NCI-H69 (cell line): ENCODE data around the gene TM9SF2.
A peak's percentile ranks its signal among the peaks of the same experiment; 100 is the strongest.
"Not testable (repeated sequence)": the region's sequence is repeated elsewhere in the genome, so short reads cannot be mapped to it uniquely, and the experiment has no call there.

Experiments
- DNase-seq: peaks from one replicate; lab custom pipeline; 2025; lab: John Stamatoyannopoulos, UW

The TM9SF2 gene

DNA sequence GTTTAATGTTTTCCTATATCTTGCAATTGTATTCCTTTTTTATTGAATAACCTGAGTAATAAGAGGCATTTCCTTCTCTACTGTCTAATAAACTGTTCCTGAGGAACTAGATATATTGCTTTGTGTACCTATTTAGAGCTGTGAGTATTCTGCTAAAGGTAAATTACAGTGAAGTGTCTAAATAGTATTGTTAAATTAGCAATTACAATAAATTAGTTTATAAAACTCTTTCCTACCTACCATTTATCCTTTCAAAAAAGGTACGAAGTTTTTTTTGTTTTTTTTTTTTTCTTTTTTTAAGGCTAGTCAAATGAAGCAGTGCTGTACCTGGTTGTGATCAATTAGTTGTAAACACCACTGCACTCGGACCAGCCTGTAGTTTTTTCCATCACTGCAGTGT, 34.8 kb downstream of the TM9SF2 start:
- no peak for DNase-seq

GRCh38 chr13:99540530-99540929, 39.3 kb downstream of the TM9SF2 start:
- no peak for DNase-seq

- no peak for DNase-seq
Observed at GRCh38 chr13:99542788-99543406, 41.6 kb downstream of the TM9SF2 start.

- DNase-seq, result no peak
Observed at GRCh38 chr13:99545361-99545760, 44.1 kb downstream of the TM9SF2 start.

GRCh38 chr13:99545979-99546378, 44.7 kb downstream of the TM9SF2 start:
- DNase-seq, result no peak

DNA sequence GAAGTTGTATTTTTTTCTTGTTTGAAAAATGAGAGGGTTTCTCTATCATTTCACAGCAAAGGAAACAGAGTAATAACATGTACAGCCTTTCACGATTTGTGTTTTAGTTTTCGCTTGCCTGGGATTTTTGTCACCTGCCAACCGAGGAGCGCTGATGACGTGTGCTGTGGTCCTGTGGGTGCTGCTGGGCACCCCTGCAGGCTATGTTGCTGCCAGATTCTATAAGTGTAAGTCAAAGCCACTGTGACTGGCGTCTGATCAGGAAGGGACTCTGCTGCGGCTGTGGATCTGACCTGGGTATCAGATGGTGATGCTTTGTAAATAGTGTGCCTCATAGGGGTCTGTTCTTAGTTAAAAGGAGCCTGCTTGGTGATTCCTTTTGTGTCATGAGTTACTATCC, 45.6 kb downstream of the TM9SF2 start:
- no peak for DNase-seq

DNA sequence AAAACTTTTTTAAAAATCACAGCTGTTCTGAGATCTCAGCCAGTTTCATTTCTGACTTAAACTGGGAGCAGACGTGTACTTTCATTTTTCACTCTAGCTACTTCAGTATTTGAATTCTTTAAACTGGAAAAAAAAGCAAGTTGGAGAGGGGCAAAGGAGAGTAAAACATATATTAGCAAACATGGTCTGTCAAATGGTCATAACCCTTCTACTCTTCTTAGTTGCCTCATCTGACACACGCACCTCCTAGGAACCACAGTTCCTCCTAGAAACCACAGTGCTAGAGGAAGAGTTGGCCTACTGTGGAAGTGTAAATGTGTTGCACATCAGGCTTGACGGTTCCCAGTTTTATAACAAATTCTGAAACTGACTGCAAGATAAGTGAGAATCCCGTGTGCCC, 47.2 kb downstream of the TM9SF2 start:
- DNase-seq, result no peak

DNA sequence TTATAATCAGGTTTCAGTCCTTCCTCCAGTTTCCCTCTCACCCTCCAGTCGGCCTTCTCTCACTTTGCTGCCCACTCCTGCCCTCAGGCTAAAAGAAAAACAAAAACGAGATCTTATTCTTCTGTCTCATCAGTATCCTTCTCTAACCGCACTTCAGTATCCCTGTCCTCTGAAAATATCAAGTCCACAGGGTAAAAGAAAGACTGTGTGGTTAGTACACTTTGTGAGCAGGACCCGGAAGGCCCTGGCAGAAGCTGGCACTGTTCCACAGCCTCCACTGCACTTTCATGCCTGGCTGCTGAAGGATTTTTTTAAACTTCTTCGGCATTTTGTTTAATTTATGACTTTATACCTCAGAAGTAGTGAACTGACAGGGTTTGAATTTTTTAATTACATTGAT, 51.8 kb downstream of the TM9SF2 start:
- DNase-seq, result no peak

GRCh38 chr13:99555149-99555548, 53.9 kb downstream of the TM9SF2 start:
- DNase-seq, result no peak

DNA sequence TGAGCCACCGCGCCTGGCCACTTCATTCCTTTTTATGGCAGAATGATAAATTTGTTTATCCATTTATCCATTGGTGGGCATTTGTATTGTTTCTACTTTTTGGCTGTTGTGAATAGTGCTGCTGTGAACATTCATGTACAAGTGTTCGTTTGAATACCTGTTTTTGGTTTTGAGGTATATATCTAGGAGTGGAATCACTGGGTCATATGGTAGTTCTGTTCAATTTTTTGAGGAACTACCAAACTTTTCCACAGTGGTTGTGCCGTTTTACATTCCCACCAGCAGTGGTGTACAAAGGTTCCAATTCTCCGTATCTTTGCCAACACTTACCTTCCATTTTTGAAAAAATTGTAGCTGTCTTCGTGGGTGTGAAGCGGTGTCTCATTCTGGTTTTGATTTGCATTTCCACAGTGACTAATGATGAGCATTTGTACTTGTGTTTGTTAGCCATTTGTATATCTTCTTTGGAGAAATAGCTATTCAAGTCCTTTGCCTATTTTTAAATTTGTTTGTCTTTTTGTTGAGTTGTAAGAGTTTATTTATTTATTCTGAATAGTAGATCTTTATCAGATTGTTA, 55.7 kb downstream of the TM9SF2 start:
- DNase-seq, result no peak

DNA sequence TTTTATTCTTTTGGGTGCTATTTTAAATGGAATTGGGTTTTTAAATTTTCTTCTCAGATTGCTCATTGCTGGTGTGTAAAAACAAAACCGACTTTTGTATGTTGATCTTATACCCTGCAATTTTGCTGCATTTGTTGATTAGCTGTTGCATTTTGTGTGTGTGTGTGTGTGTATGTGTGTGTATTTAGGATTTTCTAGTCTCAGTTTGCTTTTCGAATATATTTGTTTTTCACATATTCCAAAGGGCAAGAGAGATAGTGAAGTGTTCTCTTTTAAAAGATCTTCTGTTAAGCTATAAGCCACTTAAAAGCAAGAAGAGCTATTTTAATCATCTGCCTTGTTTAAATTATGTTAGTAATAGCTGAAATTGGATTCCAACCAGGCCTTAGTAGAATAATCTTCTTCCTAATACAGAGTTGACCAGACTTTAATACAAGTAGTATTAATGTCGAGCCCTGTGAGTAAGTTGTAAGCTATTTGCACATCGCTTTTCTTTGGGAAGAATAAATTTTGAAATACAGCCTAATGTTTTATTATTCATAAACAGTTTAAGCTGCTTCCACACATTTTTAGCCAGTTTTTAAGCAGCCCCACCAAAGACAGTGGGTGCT, 57.4 kb downstream of the TM9SF2 start:
- DNase-seq, result no peak

GRCh38 chr13:99559560-99559959, 58.3 kb downstream of the TM9SF2 start:
- DNase-seq, result no peak

- no peak for DNase-seq
Observed at GRCh38 chr13:99563404-99563803, 62.1 kb downstream of the TM9SF2 start.

- DNase-seq, result no peak
Observed at GRCh38 chr13:99564386-99564785, 63.1 kb downstream of the TM9SF2 start.

DNA sequence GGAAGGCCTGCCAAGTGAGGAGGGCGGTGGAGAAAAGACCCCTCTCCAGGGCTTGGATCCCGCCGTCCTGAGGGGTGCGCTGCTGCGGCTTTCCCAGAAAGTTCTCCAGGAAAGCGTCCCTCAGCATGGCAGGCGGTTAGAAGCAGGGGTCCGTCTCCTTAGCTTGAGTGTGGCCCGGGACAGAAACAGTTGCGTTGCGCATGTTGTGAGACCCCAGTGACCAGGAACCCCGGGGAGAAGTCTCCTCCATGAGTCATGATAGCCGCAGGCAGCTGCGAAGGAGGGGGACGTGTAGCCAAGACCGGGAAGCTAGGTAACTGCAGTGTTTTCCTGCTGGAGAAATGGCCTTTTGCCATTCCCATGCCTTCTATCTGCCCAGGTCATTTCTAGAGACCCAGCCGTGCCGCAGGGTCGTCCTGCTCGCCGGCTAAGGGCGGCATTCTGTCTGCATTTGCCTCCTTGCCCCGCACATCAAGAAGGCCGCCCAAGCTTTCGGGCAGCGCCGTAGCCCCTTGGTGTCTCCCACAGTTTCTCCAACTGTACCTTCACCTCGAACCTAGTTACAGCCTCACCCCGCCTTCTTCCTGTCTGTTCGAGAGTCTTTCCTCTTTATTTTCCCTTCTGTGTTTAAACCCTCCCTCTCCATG, 64.3 kb downstream of the TM9SF2 start:
- no peak for DNase-seq

DNA sequence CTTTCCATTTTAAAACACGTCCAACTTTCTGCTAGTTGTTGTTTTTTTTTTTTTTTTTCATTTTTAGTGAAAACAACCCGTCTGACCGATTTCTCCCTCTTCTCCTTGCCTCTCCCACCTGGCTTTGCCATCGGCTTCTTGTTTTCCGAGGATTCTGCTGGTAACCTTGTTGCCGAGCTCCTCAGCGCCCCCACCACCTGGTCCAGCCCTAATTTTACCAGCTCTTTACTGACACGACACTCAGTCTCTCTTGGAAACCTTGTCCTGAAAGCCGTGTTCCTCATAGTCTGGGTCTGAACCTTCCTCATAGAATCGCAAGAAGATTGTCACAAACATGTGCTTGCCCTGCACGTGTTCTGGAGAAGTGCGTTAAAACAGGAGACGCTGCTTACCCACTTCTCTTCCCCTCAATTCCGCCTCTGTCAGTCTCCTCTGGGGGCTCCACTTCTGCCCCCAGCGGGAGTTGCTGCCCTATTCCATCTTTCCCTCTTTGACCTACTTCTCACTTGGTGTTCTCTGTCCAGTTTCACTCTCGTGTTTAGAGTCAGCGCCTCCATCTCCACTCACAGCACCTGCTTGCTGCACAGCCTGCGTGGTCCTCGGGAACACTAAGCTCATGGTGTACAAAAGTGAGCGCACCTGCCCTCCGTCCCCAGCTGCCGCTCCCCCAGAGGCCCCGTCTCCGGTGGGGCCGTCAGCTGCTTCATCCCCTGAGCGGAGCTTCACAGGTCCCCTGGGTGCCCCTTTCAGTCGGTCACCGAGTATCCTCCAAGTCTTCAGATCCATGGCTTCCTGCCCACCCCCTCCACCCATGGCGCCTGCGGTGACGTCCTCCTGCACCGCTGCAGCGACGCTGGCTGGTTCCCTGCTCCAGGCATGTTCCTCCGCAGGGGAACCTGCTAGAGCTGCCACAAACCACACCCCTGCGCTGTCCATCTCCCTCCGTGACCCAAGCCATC, 65.1 kb downstream of the TM9SF2 start:
- DNase-seq, result no peak

- DNase-seq, result not testable (repeated sequence)
Observed at GRCh38 chr13:99568901-99569300, 67.6 kb downstream of the TM9SF2 start.

DNA sequence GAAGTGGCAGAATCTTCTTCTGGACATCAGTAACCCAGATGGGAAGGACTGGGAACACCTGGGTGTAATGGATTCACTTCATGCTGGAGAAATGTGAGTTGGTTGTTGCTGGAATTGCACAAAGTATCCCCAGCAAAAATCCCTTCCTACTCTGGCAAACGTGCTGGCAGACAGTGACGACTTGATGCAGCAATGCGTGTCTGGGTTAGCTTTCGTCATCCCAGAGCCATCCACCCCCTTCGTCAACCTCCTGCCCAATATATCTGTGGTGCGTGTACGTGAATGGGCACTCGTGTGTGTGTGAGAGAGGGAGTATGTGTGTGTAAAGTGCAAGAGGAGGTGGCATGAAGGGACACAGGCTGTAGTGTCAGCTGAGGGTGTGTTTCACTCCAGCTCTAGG, 70.9 kb downstream of the TM9SF2 start:
- no peak for DNase-seq

- DNase-seq, result no peak
Observed at GRCh38 chr13:99572921-99573320, 71.6 kb downstream of the TM9SF2 start.

DNA sequence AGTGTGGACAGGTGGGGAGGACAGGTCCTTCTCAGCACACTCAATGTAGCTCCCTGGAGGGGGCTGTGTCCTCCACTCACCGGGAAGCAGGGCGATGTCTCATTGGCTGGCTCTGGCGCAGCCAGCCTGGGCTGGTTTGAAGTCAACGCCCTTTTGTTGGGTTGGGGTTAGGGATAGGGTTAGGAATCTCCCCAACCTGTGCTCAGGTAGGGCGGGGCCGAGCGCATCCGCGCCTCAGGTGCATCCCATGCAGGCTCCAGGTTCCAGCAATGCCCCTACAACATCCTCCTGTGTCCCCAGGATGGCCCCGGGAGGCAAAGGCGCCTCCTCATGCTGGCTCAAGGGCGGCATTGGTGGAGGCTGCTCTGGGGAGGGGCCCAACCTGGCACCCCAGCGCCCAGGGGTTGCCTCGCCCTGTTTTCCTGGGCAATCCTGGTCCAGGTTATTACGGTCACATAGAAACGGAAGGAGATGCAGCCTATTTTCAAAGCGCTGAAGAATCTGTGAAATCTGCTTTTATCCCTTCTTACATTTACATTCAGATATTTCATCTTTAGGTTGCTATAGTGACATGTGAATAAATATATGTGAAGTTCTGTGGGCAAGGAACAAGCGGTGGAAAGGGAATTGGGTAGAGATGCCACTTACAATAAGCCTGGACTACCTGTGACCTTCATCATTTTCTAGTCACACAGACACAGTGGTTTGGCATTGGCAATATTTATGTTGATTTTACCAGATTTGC, 74.3 kb downstream of the TM9SF2 start:
- DNase-seq, result peak; percentile 10
